ENCODE data around the gene RGL2. TPM values are rescaled to one million over a fixed set of nuclear protein-coding genes. Genes with fewer than 3 reads are reported as not detected.

Gene RGL2
- total and polyA plus RNA-seq, 2 of the 13 experiments (the other 11 are each of a cell fraction or from before 2014, with no cell fraction given): 22.9 to 47.4 TPM

DNA sequence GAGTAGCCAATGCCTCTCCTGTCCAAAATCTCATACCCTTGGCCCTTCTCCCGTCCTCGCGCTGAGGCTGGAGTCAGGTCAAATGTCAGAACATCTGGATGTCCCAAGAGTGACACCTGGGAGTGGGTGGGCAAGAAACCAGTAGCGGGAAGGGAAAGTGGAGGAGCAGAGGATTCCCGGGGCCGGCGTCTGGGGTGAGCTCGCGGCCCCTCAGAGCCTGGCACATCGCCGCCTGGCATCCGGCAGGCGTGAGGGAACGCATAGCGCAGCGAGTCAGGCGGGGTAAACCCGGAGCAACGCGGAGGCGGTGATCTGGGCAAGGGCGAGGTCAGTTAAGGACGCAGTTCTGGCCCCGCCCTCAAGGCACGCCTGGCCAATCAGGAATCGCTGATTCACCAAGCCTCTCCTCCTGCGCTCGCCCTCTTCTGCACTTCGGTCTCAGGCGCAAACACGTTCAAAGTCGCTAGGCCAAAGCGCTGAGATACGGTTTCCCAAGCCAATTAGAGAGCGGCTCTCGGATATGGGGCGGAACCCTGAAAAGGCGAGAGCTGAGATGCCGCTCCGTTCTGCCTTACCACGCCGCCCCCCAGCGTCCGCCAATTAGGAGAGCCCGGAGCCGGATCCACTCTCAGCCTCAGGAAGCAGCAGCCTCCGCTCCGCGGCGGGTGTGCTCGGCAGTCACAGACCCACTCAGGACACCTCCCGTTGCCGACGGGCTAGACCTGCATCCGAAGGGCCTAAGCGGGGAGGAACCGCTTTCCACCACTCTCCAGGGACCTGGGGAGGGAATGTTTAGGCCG is 49.6 kb downstream of the RGL2 start (continued):
- TF ChIP-seq, protein P1, sequence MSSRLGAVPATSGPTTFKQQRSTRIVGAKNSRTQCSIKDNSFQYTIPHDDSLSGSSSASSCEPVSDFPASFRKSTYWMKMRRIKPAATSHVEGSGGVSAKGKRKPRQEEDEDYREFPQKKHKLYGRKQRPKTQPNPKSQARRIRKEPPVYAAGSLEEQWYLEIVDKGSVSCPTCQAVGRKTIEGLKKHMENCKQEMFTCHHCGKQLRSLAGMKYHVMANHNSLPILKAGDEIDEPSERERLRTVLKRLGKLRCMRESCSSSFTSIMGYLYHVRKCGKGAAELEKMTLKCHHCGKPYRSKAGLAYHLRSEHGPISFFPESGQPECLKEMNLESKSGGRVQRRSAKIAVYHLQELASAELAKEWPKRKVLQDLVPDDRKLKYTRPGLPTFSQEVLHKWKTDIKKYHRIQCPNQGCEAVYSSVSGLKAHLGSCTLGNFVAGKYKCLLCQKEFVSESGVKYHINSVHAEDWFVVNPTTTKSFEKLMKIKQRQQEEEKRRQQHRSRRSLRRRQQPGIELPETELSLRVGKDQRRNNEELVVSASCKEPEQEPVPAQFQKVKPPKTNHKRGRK (CRISPR knock-in tag; IDR thresholded peaks at IDR 0.05): no peak
- TF ChIP-seq ZNF562 (CRISPR knock-in tag; IDR thresholded peaks at IDR 0.05; ENCODE audit: borderline replicate concordance) (no peak), SUZ12 (IDR thresholded peaks at IDR 0.05; ENCODE audit: low read depth, low read length) (no peak), ZNF547 (CRISPR knock-in tag; IDR thresholded peaks at IDR 0.05) (no peak; the same call in 1 of the 2 replicates), EHMT2 (IDR thresholded peaks at IDR 0.05; ENCODE audit: borderline replicate concordance, low read depth, low read length) (no peak), ZNF550 (CRISPR knock-in tag; IDR thresholded peaks at IDR 0.05; ENCODE audit: borderline replicate concordance) (no peak; the same call in none of the 2 replicates), ZNF75D (CRISPR knock-in tag; IDR thresholded peaks at IDR 0.05; ENCODE audit: borderline replicate concordance) (no peak), GZF1 (CRISPR knock-in tag; IDR thresholded peaks at IDR 0.05) (peak; percentile 49), MEIS1 (CRISPR knock-in tag; IDR thresholded peaks at IDR 0.05; ENCODE audit: borderline replicate concordance) (peak; percentile 85), ETV5 (CRISPR knock-in tag; IDR thresholded peaks at IDR 0.05; ENCODE audit: borderline replicate concordance) (peak; percentile 38; the same call in 1 of the 2 replicates), ZNF556 (CRISPR knock-in tag; IDR thresholded peaks at IDR 0.05; ENCODE audit: borderline replicate concordance) (peak; percentile 82), IKZF1 (IDR thresholded peaks at IDR 0.05) (no peak), RFXANK (CRISPR knock-in tag; IDR thresholded peaks at IDR 0.05) (peak; percentile 88), MIER3 (CRISPR knock-in tag; IDR thresholded peaks at IDR 0.05; ENCODE audit: borderline replicate concordance) (peak; percentile 72; the same call in 1 of the 2 replicates), ZNF274 (CRISPR knock-in tag; IDR thresholded peaks at IDR 0.05) (no peak; the same call in 1 of the 2 replicates), RFXAP (CRISPR knock-in tag; IDR thresholded peaks at IDR 0.05; ENCODE audit: borderline replicate concordance) (0 out of 2 replicates have a peak, but pooled peaks have one; percentile 60), CEBPG (CRISPR knock-in tag; IDR thresholded peaks at IDR 0.05) (0 out of 2 replicates have a peak, but pooled peaks have one; percentile 3)
- TF ChIP-seq, protein P2, sequence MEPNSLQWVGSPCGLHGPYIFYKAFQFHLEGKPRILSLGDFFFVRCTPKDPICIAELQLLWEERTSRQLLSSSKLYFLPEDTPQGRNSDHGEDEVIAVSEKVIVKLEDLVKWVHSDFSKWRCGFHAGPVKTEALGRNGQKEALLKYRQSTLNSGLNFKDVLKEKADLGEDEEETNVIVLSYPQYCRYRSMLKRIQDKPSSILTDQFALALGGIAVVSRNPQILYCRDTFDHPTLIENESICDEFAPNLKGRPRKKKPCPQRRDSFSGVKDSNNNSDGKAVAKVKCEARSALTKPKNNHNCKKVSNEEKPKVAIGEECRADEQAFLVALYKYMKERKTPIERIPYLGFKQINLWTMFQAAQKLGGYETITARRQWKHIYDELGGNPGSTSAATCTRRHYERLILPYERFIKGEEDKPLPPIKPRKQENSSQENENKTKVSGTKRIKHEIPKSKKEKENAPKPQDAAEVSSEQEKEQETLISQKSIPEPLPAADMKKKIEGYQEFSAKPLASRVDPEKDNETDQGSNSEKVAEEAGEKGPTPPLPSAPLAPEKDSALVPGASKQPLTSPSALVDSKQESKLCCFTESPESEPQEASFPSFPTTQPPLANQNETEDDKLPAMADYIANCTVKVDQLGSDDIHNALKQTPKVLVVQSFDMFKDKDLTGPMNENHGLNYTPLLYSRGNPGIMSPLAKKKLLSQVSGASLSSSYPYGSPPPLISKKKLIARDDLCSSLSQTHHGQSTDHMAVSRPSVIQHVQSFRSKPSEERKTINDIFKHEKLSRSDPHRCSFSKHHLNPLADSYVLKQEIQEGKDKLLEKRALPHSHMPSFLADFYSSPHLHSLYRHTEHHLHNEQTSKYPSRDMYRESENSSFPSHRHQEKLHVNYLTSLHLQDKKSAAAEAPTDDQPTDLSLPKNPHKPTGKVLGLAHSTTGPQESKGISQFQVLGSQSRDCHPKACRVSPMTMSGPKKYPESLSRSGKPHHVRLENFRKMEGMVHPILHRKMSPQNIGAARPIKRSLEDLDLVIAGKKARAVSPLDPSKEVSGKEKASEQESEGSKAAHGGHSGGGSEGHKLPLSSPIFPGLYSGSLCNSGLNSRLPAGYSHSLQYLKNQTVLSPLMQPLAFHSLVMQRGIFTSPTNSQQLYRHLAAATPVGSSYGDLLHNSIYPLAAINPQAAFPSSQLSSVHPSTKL (CRISPR knock-in tag; IDR thresholded peaks at IDR 0.05): no peak
- TF ChIP-seq, protein P3, sequence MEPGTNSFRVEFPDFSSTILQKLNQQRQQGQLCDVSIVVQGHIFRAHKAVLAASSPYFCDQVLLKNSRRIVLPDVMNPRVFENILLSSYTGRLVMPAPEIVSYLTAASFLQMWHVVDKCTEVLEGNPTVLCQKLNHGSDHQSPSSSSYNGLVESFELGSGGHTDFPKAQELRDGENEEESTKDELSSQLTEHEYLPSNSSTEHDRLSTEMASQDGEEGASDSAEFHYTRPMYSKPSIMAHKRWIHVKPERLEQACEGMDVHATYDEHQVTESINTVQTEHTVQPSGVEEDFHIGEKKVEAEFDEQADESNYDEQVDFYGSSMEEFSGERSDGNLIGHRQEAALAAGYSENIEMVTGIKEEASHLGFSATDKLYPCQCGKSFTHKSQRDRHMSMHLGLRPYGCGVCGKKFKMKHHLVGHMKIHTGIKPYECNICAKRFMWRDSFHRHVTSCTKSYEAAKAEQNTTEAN (CRISPR knock-in tag; conservative IDR thresholded peaks at IDR 0.05): 0 out of 2 replicates have a peak, but pooled peaks have one; percentile 27
- TF ChIP-seq, protein P4, sequence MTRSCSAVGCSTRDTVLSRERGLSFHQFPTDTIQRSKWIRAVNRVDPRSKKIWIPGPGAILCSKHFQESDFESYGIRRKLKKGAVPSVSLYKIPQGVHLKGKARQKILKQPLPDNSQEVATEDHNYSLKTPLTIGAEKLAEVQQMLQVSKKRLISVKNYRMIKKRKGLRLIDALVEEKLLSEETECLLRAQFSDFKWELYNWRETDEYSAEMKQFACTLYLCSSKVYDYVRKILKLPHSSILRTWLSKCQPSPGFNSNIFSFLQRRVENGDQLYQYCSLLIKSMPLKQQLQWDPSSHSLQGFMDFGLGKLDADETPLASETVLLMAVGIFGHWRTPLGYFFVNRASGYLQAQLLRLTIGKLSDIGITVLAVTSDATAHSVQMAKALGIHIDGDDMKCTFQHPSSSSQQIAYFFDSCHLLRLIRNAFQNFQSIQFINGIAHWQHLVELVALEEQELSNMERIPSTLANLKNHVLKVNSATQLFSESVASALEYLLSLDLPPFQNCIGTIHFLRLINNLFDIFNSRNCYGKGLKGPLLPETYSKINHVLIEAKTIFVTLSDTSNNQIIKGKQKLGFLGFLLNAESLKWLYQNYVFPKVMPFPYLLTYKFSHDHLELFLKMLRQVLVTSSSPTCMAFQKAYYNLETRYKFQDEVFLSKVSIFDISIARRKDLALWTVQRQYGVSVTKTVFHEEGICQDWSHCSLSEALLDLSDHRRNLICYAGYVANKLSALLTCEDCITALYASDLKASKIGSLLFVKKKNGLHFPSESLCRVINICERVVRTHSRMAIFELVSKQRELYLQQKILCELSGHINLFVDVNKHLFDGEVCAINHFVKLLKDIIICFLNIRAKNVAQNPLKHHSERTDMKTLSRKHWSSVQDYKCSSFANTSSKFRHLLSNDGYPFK (CRISPR knock-in tag; IDR thresholded peaks at IDR 0.05; ENCODE audit: borderline replicate concordance): 0 out of 2 replicates have a peak, but pooled peaks have one; percentile 52

All from HepG2 (cell line).